CD4-positive, alpha-beta T cell treated with Interleukin-17A for 4 hours (primary cell): ENCODE measurements around the gene PRR18.

Experiments used
- DNase-seq: peaks from one replicate; pipeline ENCODE4 v3.0.0-alpha.2; 2020; ENCODE audit warnings: mixed read lengths

Gene PRR18

DNA sequence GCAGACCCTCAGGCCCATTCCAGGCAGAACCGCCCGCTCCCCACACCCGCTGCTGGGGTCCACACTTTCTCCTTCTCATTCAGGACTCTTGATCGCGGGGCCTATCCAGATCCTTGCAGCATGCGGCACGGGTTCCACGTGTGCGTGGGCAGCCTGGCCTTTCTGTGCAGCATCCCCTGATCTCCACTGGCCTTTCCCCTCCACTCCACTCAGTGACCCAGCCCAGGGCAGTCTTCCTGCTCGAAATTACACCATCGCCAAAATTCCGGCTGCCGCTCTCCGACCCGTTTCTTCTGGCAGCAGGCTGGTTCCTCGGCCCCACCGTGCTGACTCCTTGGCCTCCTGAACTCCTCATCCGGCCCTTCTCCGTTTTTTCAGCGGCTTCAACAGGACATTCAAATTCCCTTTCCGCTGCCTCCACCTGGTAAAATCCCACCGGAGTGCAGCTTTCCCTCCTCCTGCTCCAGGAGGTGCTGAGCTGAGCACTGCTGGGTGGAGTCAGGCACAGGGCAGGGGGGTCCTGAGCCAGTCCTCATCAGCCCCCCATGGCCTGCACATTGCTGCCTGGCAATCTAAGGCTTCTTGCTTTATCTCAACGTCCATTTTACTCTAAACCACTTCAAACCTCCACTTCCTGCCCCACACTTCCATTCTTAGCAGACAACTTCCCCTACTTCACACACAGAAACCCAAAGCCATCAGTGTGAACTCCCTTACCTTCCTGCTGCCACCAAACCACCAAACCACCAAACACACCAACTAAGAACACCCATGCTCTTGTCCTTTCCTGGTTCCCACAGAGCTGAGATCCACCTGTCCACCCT is 25.2 kb upstream of the PRR18 start:
- peak; percentile 21 for DNase-seq

DNA sequence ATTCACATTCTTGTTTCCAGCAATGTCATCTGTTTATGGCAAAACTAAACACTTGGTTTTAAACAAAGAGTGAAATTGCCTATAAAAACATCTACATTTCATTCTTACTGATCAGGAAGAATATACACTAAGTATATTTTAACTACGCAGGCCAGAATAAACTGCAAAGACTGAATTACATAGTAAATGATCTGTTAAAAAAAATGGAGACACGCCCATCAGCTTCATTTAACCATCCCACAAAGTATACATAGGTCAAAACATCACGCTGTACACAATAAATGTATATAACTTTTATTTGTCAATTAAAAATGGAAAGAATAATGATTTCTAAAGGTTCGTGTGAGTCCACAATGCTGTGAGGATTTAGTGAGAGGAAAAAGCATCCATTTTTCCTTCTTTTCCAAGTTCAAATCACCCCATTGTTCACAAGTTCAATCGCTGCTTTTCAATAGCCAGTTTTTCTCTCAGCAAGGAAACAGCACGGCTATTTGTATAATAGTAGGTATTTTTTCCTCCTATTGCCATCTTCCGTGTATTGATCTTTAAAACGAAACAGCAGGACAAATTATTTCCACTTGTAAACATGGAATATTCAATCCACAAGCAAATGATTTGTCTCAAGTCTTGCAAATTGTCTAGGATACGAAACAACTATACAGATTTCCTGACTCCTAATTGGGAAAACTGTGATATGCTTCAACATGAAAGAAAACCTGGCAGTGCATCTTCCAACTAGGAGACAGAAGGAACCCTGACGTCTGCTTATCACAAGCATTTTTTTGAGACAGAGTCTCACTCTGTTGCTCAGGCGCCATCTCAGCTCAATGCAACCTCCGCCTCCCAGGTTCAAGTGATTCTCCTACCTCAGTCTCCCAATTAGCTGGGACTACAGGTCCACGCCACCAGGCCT is 23.6 kb upstream of the PRR18 start:
- DNase-seq: no peak

DNA sequence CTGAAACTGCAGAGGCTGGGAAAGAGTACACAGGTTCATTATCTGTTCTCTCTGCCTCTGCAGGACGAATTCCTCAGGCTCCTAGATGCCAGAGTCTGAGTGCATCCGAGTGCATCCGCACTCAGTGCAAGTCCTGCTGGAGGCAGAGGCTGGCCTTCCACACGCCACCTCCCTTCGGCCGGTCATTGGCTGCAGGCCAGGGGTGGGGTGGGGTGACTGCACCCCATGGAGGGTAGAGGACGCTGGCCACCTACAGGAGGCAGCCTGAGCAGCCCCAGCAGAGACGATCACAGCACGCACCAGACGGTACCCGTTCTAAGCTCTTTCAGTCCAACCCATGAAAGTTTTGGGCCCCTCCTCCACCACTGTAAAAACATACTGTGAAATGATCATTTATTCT is 22.4 kb upstream of the PRR18 start:
- DNase-seq: no peak

DNA sequence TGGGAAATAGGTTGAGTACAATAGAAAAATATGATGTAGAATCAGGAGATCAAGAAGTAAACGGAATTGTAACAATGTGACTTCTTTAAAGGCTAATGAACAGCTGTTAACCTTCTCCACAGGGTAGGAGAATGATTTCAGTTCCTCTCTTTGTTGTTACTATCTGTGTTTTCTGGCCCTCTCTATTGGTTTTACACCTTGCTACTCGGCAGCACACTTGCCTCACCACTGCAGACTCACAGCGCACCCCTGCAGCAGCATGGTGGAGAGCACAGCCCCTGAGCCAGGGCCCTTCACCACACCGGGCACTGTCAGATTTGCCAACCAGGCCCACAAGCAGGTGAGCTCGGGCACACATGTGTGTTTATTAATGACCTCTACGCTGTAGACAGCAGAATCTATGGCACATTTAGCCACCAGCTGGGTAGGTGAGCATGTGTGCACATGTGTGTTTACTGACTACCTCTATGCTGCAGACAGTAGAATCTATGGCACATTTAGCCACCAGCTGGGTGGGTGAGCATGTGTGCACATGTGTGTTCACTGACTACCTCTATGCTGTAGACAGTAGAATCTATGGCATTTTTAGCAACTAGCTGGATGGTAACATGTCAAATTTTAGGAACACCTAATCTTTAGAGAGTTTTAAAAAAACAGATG is 17.3 kb upstream of the PRR18 start:
- DNase-seq: no peak

DNA sequence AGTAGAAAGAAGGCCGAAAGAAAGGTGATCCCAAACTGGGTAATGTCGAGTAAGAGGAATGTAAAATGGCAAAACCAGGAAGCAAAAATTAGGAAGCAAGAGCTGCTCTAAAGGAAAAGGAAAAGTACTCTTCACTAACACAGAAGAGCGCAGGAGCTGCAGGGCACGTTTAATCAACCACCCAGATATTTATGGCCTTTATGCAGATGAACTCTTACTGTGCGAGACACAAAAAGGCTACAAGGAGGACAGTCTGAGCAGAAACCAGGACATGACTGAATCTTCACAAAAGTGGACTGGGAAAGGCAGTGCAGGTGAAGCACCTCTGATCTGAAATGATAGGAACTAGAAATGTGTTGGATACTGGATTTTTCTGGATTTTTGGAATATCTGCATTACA is 15.2 kb upstream of the PRR18 start:
- no peak for DNase-seq

DNA sequence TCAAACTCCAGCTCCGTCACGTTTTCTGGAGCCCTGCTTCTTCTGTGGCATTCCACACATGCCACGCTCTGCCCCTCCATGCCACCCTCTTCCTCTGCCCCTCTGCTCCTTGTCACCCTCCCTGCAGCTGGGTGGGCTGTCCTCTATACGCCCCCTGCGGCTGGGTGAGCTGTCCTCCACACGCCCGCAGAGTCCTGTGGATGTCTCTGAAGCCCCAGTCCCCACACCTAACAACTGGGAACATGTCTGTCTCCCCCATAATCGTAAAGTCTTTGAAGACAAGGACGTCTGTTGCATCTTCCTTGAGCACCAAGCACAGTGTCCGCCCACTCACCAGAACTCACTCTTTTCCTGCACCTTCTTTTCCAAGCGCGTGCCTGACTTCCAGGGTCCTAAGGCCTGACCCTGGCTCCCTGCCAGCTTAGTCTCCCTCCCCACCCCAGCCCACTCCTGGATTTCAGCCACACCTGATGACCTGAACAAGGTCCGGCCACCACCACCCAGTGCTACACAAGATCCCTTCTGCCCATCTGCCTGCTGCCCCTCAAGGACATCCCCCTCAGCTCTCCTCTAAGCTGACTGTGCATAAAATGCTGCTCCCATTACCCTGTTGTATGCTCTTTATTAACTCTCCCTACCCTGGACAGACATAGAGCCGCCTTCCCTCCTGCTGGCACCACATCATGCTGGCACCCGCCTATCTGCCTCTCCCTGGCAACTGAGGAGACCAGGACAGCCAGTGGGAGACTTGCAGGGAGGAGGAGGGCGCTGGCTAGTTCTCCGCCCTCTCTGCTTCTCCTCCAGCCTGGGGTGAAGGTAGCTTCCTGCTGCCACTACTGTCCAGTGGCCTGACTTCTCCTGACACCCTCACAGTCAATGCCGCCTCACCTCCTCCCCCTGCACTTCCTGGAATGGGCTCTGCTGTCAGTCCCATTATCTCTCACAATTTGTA is 10.7 kb upstream of the PRR18 start:
- DNase-seq: no peak

DNA sequence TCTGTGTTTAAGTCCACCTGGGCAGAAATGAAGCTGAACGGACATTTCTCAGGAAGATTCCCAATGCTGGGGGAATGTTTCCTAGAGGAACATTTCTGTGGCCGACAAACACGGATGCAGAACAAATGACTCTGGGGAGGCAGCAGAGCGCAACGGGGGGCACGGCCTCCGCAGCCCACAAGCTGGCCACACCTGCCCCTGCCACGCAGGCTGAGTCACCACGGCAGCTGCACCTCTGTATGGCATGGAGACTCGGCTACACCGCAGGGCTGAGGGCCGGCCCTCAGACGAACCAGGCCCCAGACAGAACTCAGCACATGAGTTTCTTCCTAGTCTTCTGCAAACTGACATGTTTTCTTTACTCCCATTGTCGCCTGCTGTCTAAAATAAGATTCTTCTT is 10.0 kb upstream of the PRR18 start:
- DNase-seq: no peak

DNA sequence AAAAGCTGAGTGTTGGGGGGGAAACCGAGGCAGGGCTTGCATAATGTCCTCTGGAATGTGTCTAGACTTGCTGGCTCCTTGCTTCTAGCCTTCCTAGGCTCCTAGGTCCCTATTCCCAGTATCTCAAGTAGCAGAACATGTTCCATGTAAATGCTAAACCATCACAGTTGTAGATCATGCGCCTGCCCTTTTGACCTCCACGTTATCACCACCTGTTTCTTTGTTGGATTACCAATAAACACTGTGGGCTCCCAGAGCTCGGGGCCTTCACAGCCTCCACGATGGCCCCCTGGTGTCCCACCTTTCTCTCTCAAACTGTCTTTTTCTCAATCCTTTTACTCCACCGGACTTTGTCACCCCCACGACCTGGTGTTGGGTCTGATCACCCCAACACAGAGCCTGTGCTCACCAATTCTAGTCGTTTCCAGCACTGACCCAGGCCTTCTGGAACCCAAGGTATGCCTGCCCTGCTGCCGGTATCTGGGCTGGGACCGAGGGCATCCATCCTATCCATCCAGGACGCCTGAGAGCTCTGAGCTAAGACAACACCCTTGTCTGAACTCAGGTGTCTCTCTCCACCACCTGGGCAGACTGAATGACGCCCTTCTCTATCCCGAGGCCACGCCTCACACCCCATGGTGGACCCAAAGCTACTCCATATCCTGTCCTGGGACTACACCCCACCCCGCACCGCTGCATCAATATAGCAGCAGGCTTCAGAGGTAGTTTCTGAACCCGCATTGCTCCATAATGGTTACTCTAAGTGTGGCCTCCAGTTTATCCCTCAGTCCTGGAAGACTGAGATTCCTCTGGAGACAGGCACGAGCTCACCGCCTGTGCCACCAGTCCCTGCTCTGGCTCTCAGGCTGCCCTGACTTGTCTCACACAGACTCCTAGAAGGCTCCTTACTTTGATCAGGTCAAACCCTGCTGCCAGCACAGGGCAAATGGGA is 9.3 kb upstream of the PRR18 start:
- DNase-seq: no peak

DNA sequence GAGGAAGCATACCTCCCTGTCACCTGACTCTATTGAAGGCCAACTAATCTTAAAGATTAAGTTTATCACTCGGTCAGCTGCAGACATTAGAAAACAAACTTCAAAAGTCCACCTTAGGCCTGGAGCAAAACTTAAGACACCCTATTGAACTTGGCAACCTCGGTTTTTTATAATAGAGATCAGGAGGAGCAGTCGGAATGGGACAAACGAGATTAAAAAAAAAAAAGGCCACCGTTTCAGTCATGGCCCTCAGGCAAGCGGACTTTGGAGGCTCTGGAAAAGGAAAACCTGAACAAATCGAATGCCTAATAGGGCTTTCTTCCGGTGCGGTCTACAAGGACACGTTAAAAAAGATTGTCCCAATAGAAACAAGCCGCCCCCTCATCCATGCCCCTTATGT is 7.2 kb upstream of the PRR18 start:
- no peak for DNase-seq

DNA sequence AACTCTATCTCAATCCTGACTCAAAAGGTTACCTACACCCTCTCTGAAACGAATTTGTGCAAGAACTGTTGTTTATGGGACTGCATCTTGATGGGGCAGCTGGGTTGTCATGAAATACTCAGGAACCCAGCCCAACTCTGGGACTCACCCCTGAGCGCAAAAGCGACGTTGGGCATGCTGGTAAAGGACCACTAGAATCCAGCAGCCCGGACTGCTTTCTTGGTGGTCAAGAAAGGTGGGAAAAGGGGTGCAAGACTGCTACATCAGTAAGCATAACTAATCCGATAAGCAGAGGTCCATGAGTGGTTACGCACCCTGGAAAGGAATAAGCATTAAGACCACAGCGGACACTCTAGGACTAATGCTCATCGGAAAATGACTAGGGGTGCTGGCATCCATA is 6.3 kb upstream of the PRR18 start:
- DNase-seq: no peak

DNA sequence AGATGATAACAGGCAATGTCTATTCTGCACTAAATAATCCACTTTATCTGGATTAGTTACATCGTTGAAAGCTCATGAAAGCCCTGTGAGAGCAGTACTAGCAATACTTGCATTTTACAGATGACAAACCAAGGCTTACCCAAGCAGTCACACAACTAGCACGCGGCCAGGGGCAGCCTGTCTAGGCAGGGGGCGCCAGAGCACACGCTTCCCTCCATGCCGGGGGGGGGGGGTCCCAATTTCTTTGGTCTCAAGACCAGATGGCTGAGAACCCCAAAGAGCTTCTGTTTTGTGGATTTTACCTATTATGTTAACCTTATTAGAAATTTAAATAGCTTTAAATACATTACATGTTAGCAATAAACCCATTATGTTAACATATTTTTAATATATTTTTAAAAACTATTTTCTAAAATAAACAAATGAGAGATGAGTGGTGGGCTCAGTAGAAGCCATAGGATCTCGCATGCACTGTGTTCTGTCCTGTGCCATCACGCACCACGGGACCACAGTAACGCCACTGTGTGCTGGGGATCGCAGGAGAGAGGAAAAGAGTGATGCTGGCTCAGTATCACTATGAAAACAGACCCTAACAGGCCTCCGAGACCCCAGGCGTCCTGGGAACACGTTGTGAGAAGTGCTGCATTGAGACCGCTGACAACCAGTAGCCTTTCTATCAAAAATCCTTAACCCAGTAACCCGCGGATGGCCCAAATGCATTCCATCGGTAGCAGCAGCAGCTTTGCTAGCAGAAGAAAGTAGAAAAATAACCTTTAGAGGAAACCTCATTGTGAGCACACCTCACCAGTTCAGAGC is 5.3 kb upstream of the PRR18 start:
- DNase-seq: peak; percentile 79

DNA sequence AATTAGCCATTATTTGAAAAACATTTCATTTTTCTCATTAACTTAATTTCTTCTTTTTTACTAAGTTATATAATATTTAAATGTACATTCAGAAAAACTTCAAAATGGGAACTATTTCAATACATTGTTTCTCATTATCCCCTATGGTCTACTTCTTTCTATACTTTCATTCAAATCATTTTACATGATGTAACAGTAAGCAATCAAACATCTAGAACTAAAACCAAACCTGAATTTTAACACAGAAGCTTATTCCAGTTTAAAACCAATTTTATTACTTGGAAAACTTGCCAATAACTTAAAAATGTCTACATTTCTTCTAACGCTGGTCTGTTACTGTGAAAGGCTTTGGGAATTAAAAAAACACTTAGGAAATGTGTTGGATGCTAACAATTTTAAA is 4.6 kb upstream of the PRR18 start:
- DNase-seq: no peak

DNA sequence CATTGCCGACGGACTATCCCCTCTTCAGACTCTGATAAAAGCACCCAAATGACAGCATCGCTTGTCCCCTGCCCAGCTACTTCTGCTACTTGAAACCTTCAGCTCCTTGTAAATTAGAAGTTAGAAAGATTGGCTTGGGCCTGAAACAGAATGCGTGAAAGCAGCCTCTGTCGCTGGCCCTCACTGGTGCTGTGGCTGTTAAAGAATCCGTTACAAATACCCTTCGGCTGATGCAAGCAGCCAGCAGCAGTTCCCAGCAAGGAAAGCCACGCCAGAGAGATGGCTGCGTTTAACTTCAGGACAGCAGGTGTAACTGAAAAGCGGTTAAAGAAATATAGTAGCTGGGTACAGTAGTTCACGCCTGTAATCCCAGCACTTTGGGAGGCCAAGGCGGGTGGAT is 2.4 kb upstream of the PRR18 start:
- no peak for DNase-seq

DNA sequence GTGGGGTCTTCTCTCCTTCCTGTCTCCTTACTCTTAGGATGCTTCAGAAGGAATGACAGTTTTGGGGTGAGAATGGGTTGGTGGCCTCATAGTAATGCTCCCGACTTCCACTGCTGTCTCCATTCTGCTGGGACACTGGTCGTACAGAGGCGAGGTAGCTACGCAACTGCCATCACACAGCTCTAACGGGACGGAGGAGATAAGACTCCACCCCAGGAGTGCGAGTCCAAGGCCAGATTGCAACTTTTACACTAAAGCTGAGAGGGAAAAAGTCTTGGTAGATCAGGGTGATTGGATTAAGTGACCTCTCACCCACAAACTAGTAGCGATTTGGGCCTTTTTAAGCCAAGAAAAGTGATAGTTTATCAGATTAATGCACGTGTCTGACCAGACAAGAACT is 1.8 kb upstream of the PRR18 start:
- no peak for DNase-seq

DNA sequence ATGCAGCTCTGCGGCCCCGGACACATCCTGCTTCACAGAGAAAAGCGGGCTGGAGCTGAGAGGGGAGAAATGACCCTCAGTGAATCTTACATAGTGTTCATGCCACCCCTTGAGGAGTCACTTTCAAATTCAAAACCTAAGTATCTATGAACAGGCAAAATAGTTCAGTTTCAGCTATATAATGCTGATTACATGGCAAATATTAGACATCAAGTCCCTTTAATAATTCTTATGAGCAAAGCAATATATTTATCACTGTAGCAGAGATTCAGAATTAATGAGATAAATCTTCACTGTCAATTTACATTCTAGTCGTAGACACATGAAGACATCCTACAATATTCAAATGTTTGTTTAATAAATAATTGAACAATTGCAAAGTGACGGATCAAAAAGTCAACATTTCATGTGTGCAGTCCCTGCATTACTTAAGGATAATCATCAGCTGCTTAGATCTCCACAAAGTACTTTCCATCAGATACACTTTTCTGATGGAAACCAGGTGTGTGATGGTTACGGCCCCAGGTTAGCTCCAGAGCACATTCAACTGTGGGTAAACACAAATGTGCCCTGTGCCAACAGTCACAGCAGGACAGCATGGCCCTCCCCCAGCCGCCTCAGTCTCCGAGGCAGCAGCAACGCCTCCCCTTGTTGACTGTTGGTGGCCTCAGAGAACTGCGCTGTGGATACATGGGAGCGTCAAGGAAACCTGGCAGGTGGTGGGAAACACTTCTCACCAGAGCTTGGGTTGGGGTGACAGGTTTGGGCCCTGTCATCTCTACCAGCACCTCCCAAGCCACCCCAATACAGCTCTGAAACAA is 787 bp upstream of the PRR18 start:
- no peak for DNase-seq

DNA sequence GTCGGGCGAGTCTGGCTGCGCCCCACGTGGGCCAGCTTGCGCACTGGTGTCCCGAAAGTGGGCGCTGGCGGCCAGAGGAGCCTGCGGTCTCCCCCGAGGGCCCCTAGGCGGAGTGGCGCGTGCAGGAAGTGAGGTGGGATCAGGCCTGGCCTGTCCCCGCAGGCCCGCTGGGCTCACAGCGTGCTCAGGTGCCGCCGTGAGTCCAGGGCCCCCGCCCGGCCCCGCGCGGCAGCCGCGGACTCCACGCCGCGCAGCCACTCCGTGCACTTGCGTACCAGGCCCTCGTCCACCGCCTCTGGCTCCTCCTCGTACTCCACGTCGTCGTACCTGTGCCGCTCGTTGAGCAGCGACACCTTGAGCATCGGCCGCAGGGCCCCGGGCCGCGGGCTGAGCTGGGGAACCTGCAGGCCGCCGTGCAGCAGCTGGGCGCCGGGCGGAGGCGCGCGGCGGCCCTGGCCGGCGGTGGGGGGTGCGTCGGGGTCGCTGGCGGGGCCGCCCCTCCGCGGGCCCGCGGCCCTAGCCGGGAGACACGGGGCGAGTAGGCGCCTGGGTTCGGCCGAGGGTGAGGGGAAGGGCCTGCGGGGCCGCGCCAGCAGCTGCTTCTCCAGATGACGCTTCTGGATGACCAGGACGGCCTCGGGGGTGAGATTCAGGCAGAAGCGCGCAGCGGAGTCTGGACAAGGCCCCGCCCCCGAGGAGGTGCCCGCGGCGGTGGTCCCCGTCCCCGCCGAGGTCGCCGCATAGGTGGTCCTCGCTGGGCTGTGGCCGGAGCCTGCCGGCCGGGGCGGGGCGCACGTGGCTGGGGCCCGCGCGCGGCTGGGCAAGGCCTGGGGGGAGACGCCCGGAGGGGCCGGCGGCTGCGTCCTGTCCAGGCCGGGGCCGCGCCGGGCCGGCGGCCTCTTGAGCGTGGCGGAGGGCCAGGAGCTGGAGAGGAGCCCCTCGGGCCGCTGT is 835 bp downstream of the PRR18 start:
- peak; percentile 22 for DNase-seq

DNA sequence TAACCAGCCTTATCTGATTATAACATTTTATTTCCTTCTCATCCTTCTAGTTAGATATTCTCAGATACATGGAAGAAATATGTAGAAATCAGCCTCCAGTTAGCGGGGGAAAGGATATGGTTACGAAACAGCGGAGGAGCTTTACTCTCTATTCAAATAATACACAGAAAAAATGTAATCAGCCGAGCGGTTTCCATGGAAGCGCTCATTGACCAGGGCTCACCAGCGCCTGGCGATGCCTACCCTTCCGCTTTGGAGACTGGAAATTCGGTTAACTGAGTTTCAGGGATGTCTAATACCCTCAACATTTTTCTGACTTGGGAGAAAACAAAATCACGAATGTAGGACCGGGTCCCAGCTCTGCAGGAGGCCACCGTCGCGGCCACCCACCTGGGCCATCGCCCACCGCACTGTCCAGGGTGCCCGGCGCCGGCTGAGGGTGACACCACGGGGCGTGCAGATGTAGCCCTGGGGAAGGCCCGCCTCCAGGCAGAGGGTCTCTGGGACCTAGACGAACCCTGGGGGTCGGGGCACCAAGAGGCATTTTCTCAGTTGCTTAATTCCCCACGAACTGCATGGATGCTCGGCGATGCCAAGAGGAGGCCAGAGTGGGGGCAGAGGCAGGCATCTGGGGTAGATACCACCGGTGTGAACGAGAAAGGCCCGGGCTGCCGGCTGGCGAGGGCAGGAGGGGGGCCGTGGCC is 1.7 kb downstream of the PRR18 start:
- DNase-seq: no peak
